Heart right ventricle (tissue), 16 donors: ENCODE measurements around the gene EMC1. TPM values are rescaled to one million over a fixed set of nuclear protein-coding genes. Genes with fewer than 3 reads are reported as not detected.

ENCODE experiments used
- ATAC-seq, 8 donors: fragments of 200-7000 bp; cut with Tn5 transposase; one replicate each; pipeline ENCODE4 v1.9.1; 2020; ENCODE audit warnings: mild to moderate bottlenecking in 8 of 8, moderate library complexity in 8 of 8, moderate number of reproducible peaks in 1 of 8
- DNase-seq, 2 donors: peaks; one replicate each; pipeline ENCODE4 v3.0.0-alpha.2; 2020
- H3K27ac ChIP-seq, 10 donors: fragments of 200-600 bp; sonication (generic) in 2 of 10; one replicate each; pipeline versions ENCODE4 v1.5.0 to v1.8.0; 2020 to 2022; ENCODE audit warnings: mild to moderate bottlenecking in 3 of 10
- H3K27me3 ChIP-seq, 7 donors: fragments of 200-600 bp; one replicate each; pipeline ENCODE4 v1.8.0; 2021 to 2022; ENCODE audit warnings: mild to moderate bottlenecking in 2 of 7
- H3K36me3 ChIP-seq, 9 donors: fragments of 200-600 bp; sonication (generic) in 1 of 9; one replicate each; pipeline versions ENCODE4 v1.5.0 to v1.8.0; 2020 to 2022; ENCODE audit warnings: mild to moderate bottlenecking in 2 of 9
- H3K4me1 ChIP-seq, 9 donors: fragments of 200-600 bp; sonication (generic) in 1 of 9; one replicate each; pipeline versions ENCODE4 v1.5.0 to v1.8.0; 2020 to 2022; ENCODE audit warnings: mild to moderate bottlenecking in 4 of 9
- H3K4me3 ChIP-seq, 10 donors: fragments of 200-600 bp; sonication (generic) in 2 of 10; one replicate each; pipeline versions ENCODE4 v1.5.0 to v1.8.0; 2020 to 2022; ENCODE audit warnings: mild to moderate bottlenecking in 7 of 10, moderate library complexity in 2 of 10
- H3K9me3 ChIP-seq, 11 donors: fragments of 200-600 bp in 10 of 11; sonication (generic) in 2 of 11; one replicate each; pipeline versions ENCODE4 v1.5.0 to v1.8.0; 2013 to 2022; ENCODE audit warnings: mild to moderate bottlenecking in 2 of 11, control low read depth in 1 of 11, moderate library complexity in 1 of 11
- CTCF ChIP-seq, 9 donors: fragments of 200-600 bp; sonication (generic) in 2 of 9; IDR thresholded peaks; one replicate each; pipeline versions ENCODE4 v1.5.0 to v1.8.0; 2021 to 2022; ENCODE audit warnings: antibody characterized with exemption in 9 of 9, mild to moderate bottlenecking in 5 of 9, moderate library complexity in 1 of 9
- WGBS, 2 donors: extraction: QIAGEN DNeasy Blood & Tissue Kit; methylation state at CpG; one replicate each; pipeline ENCODE4 v1.1.7; 2013; ENCODE audit warnings: inconsistent platforms in 1 of 2; 5-methylcytosine and 5-hydroxymethylcytosine counted together
- intact Hi-C, 10 donors: fragments of 100-400 bp; cut with DNase I; formaldehyde crosslinking; loops; one replicate each; pipeline versions ENCODE4 v1.11.1 to v1.14.2; 2022
- polyA plus RNA-seq, 2 donors: library from polyadenylated mRNA; stranded (reverse); fragments of 200-250 nt; gene quantifications; one replicate each; pipeline ENCODE4 v1.2.3, GENCODE V29; 2013
- total RNA-seq, 10 donors: library from RNA; stranded (reverse); fragmentation: NEBNext Ultra II Directional in 3 of 10; extraction: Animal tissue kit (Norgen Biotek cat#: 25700) in 3 of 10; gene quantifications; one replicate each; pipeline versions ENCODE4 v1.2.1 to v1.2.4, GENCODE V29; 2021 to 2023
- donor health status: Arrhythmogenic right ventricular cardiomyopathy.
- donor health status: ischemic (EF 13 %, LVEDD 7.1; RV severe dilation, severe dysfunction).
- donor health status: healthy with polysubstance abuse.
- donor health status: DM: no; HTN: yes; CAD: no.
- donor health status: DM: no; HTN: no; CAD: no.
- donor health status: ischemic (EF 25% LVEDD 6.9; RV normal size, moderate dysfunction).
- donor health status: ischemic (EF 25% LVEDD 5.7; RV mildly dilated, moderate dysfunction).
- donor health status: healthy.
- donor health status: DM: yes; HTN: yes; CAD: no.
- donor health status: Ischemic cardiomyopathy.
- donor health status: ischemic (EF 35%, LVEDD 5.7; RV mildly dilated, moderate dysfunction).
- donor health status: nonischemic (EF 11% LVEDD 7.7; RV severe dilation, severe dysfunction).
- donor health status: DM: yes; HTN: yes; CAD: no.
- donor health status: PGD.
- donor health status: ischemic (EF 29% LVEDD 5.4; RV normal size, mild dysfunction).
- donor health status: nonischemic (EF 23%, LVEDD 6.1; RV moderate dilation, normal function).

The EMC1 gene
- total and polyA plus RNA-seq, 12 donors: 14.9 to 33.2 (median 27.3) TPM

- Histone ChIP-seq H3K4me3 (no peak overlapping the region), H3K4me1 (peaks cover 0 to 11% (median 0%) of the 10 kb centered on the region in 9 donors), H3K27me3 (no peaks in the 10 kb centered on the region), H3K36me3 (peaks cover 8 to 100% (median 75%) of the 10 kb centered on the region in 9 donors), H3K27ac (peak overlapping the region in 4 of 10 donors; percentile 13 to 42 (median 20)), H3K9me3 (no peaks in the 10 kb centered on the region)
- WGBS, 2 donors: 57 to 59% methylated on average over 5 of the region's 5 CpGs
- DNase-seq: no peak
- intact Hi-C loops: loop anchor here in 7 of 10 donors (1.0 to 10.0 kb wide), 4 partner anchors 62 to 66 kb away; no protein-coding TSS in a partner anchor
- ATAC-seq: peak in 4 of 8 donors; percentile 28 to 86 (median 68)
- no peak for TF ChIP-seq CTCF (IDR thresholded peaks at IDR 0.05)
These were observed 72.5 kb downstream of the EMC1 start for GRCh38 chr1:19178734-19179398.

GRCh38 chr1:19177811-19178210 lies 73.5 kb downstream of the EMC1 start:
- Histone ChIP-seq H3K4me1 (peaks cover 0 to 11% (median 0%) of the 10 kb centered on the region in 9 donors), H3K4me3 (no peak overlapping the region), H3K27ac (no peak overlapping the region), H3K9me3 (no peaks in the 10 kb centered on the region), H3K36me3 (peaks cover 7 to 100% (median 74%) of the 10 kb centered on the region in 9 donors), H3K27me3 (no peaks in the 10 kb centered on the region)
- intact Hi-C loops: loop anchor here in 6 of 10 donors (2.0 to 10.0 kb wide), 3 partner anchors 63 to 67 kb away; no protein-coding TSS in a partner anchor
- 81 to 83% methylated on average over 2 of the region's 2 CpGs for WGBS, 2 donors
- ATAC-seq (no peak), DNase-seq (no peak)
- no peak for TF ChIP-seq CTCF (IDR thresholded peaks at IDR 0.05)

GRCh38 chr1:19169642-19170041 lies 81.7 kb downstream of the EMC1 start:
- Histone ChIP-seq H3K27ac (no peak overlapping the region), H3K27me3 (no peaks in the 10 kb centered on the region), H3K36me3 (peaks cover 0 to 100% (median 91%) of the 10 kb centered on the region in 9 donors), H3K4me3 (no peak overlapping the region), H3K4me1 (peaks cover 0 to 9% (median 0%) of the 10 kb centered on the region in 9 donors), H3K9me3 (no peaks in the 10 kb centered on the region)
- intact Hi-C loops: loop anchor here in 1 of 10 donors (10.0 kb wide), 1 partner anchor 75 kb away; no protein-coding TSS in a partner anchor
- TF ChIP-seq CTCF (IDR thresholded peaks at IDR 0.05): no peak
- ATAC-seq (no peak), DNase-seq (no peak)
- 72 to 77% methylated on average over 2 of the region's 2 CpGs for WGBS, 2 donors

GRCh38 chr1:19167140-19167539 lies 84.2 kb downstream of the EMC1 start:
- Histone ChIP-seq H3K36me3 (peaks cover 4 to 100% (median 94%) of the 10 kb centered on the region in 9 donors), H3K4me3 (no peak overlapping the region), H3K27me3 (no peaks in the 10 kb centered on the region), H3K9me3 (no peaks in the 10 kb centered on the region), H3K4me1 (peaks cover 0 to 21% (median 0%) of the 10 kb centered on the region in 9 donors), H3K27ac (no peak overlapping the region)
- no peak for DNase-seq
- intact Hi-C loops: no loop called here
- WGBS, 2 donors: 91 to 97% methylated on average over 6 of the region's 6 CpGs
- no peak for ATAC-seq
- TF ChIP-seq CTCF (IDR thresholded peaks at IDR 0.05): no peak
